Measurements from ENCODE around the gene SETDB2. TPM values are rescaled to one million over a fixed set of nuclear protein-coding genes. Genes with fewer than 3 reads are reported as not detected.

Gene SETDB2
- total and polyA plus RNA-seq, 2 of the 13 experiments (the other 11 are each of a cell fraction or from before 2014, with no cell fraction given) = 8.1 to 8.7 TPM

GRCh38 chr13:49428041-49428763 is 15.9 kb upstream of the SETDB2 start:
- no peak for FAIRE-seq

GRCh38 chr13:49429121-49429520 is 15.0 kb upstream of the SETDB2 start:
- DNase-seq (ENCODE audit: low spot score) = no peak
- in situ Hi-C loops (cut with HindIII; ENCODE audit: extremely low pct_ligation_motif_present, low pct_unique_long_range_greater_than_20kb) (loop anchor here (10.0 kb wide), 1 partner anchor 124 kb away; no protein-coding TSS in a partner anchor), intact Hi-C loops (cut with micrococcal nuclease; ENCODE audit: unreplicated experiment) (no loop called here)
- ATAC-seq = no peak
- 100% methylated on average over 1 of the region's 1 CpG for WGBS (ENCODE audit: low lambda C conversion rate)
- Histone ChIP-seq H3K9me3 (ENCODE audit: low read length) (no peaks in the 10 kb centered on the region), H3K27me3 (ENCODE audit: control insufficient read depth in 1 of 2, insufficient read depth in 2 of 2, low read length in 2 of 2) (no peaks in the 10 kb centered on the region), H3K79me2 (ENCODE audit: insufficient read depth, low read length) (no peaks in the 10 kb centered on the region), H4K20me1 (ENCODE audit: insufficient read depth, low read length) (no peaks in the 10 kb centered on the region), H2AFZ (ENCODE audit: low read length) (no peak overlapping the region), H3K27ac (ENCODE audit: extremely low read length, insufficient read depth, low read length) (no peak overlapping the region), H3K36me3 (replicated peaks in 1 of 2; ENCODE audit: control insufficient read depth in 1 of 2, insufficient read depth in 2 of 2, low read length in 2 of 2) (no peaks in the 10 kb centered on the region), H3K9ac (ENCODE audit: insufficient read depth, low read depth, low read length) (no peak overlapping the region), H3K4me1 (ENCODE audit: insufficient read depth, low read length) (no peaks in the 10 kb centered on the region), H3K4me3 (replicated peaks in 1 of 3; ENCODE audit: insufficient read depth in 1 of 3, low read depth in 2 of 3, low read length in 3 of 3) (no peak overlapping the region), H3K4me2 (ENCODE audit: low read depth, low read length) (no peak overlapping the region)
- ChIA-PET CTCF (ENCODE audit: low intra/inter-chr PET ratio, low total read pairs) (no interaction called here), POLR2A (interaction anchor here (1.9 kb wide), 1 partner anchor 14 kb away, joined by 7 read pairs; the partner anchor contains the start of genes CAB39L and SETDB2)
- FAIRE-seq = no peak
- no TSS peak for BruUV-seq (replicated peaks)
- TF ChIP-seq CREB3 (CRISPR knock-in tag; IDR thresholded peaks at IDR 0.05) = no peak
- no peak for TF ChIP-seq PHF21A (CRISPR knock-in tag; IDR thresholded peaks at IDR 0.05)
- no peak for TF ChIP-seq ZNF382 (CRISPR knock-in tag; IDR thresholded peaks at IDR 0.05; ENCODE audit: borderline replicate concordance)

More at GRCh38 chr13:49428041-49428763, 15.9 kb upstream of the SETDB2 start:
- BruUV-seq (replicated peaks) = no TSS peak
- Histone ChIP-seq H3K27ac (ENCODE audit: extremely low read length, insufficient read depth, low read length) (no peak overlapping the region), H4K20me1 (ENCODE audit: insufficient read depth, low read length) (no peaks in the 10 kb centered on the region), H3K36me3 (replicated peaks in 1 of 2; ENCODE audit: control insufficient read depth in 1 of 2, insufficient read depth in 2 of 2, low read length in 2 of 2) (no peaks in the 10 kb centered on the region), H3K4me3 (replicated peaks in 1 of 3; ENCODE audit: insufficient read depth in 1 of 3, low read depth in 2 of 3, low read length in 3 of 3) (no peak overlapping the region), H3K27me3 (ENCODE audit: control insufficient read depth in 1 of 2, insufficient read depth in 2 of 2, low read length in 2 of 2) (no peaks in the 10 kb centered on the region), H3K79me2 (ENCODE audit: insufficient read depth, low read length) (no peaks in the 10 kb centered on the region), H3K9ac (ENCODE audit: insufficient read depth, low read depth, low read length) (no peak overlapping the region), H3K9me3 (ENCODE audit: low read length) (no peaks in the 10 kb centered on the region), H3K4me1 (ENCODE audit: insufficient read depth, low read length) (no peaks in the 10 kb centered on the region), H2AFZ (ENCODE audit: low read length) (no peak overlapping the region), H3K4me2 (ENCODE audit: low read depth, low read length) (no peak overlapping the region)
- DNase-seq (ENCODE audit: low spot score) (no peak), ATAC-seq (no peak)
- intact Hi-C loops (cut with micrococcal nuclease; ENCODE audit: unreplicated experiment) = no loop called here
- in situ Hi-C loops (cut with HindIII; ENCODE audit: extremely low pct_ligation_motif_present, low pct_unique_long_range_greater_than_20kb) = loop anchor here (10.0 kb wide), 1 partner anchor 123 kb away; no protein-coding TSS in a partner anchor
- ChIA-PET CTCF (ENCODE audit: low intra/inter-chr PET ratio, low total read pairs) (no interaction called here), POLR2A (interaction anchor here (1.9 kb wide), 1 partner anchor 15 kb away, joined by 7 read pairs; the partner anchor contains the start of genes CAB39L and SETDB2)
- TF ChIP-seq HOXA9 (CRISPR knock-in tag; IDR thresholded peaks at IDR 0.05; ENCODE audit: borderline replicate concordance) = no peak
- no peak for TF ChIP-seq REPIN1 (CRISPR knock-in tag; IDR thresholded peaks at IDR 0.05; ENCODE audit: borderline replicate concordance, low read depth)
- TF ChIP-seq MED8 (CRISPR knock-in tag; IDR thresholded peaks at IDR 0.05; ENCODE audit: insufficient replicate concordance) = no peak
- no peak for TF ChIP-seq SMARCC2 (IDR thresholded peaks at IDR 0.05)
- TF ChIP-seq FOXA3 (CRISPR knock-in tag; IDR thresholded peaks at IDR 0.05) = no peak
- no peak for TF ChIP-seq IRF2 (CRISPR knock-in tag; IDR thresholded peaks at IDR 0.05)
- TF ChIP-seq ZNF891 (CRISPR knock-in tag; IDR thresholded peaks at IDR 0.05) = no peak
- TF ChIP-seq NCOA1 (CRISPR knock-in tag; IDR thresholded peaks at IDR 0.05) = no peak
- no peak for TF ChIP-seq NCOR1 (IDR thresholded peaks at IDR 0.05; ENCODE audit: borderline replicate concordance, low read length)
- no peak for TF ChIP-seq THAP7 (CRISPR knock-in tag; IDR thresholded peaks at IDR 0.05)
- TF ChIP-seq THAP11 (CRISPR knock-in tag; IDR thresholded peaks at IDR 0.05) = no peak
- WGBS (ENCODE audit: low lambda C conversion rate) = 95% methylated on average over 2 of the region's 2 CpGs
